ENCODE data around the gene ATP6AP2.
"Not testable (repeated sequence)": the region's sequence is repeated elsewhere in the genome, so short reads cannot be mapped to it uniquely, and the experiment has no call there.

ATP6AP2 gene

GRCh38 chrX:40580537-40581335 is at the start of gene ATP6AP2:
TSS of gene ATP6AP2 (plus strand) at chrX:40580970. CDS start at chrX:40581066, 96 bp downstream.
- peak; percentile 81 to 84 for DNase-seq (ENCODE audit: low read depth in 2 of 2)

- DNase-seq (ENCODE audit: low read depth in 2 of 2) = no peak
Observed at GRCh38 chrX:40531056-40531826, 49.5 kb upstream of the ATP6AP2 start.

- DNase-seq (ENCODE audit: low read depth in 2 of 2) = no peak
Observed at GRCh38 chrX:40537310-40537709, 43.5 kb upstream of the ATP6AP2 start.

GRCh38 chrX:40538406-40538805 is 42.4 kb upstream of the ATP6AP2 start:
- no peak for DNase-seq (ENCODE audit: low read depth in 2 of 2)

GRCh38 chrX:40539214-40540142 is 41.3 kb upstream of the ATP6AP2 start:
- DNase-seq (ENCODE audit: low read depth in 2 of 2) = peak; percentile 47 to 58

- DNase-seq (ENCODE audit: low read depth in 2 of 2) = no peak
Observed at GRCh38 chrX:40542208-40542607, 38.6 kb upstream of the ATP6AP2 start.

GRCh38 chrX:40542972-40543371 is 37.8 kb upstream of the ATP6AP2 start:
- no peak for DNase-seq (ENCODE audit: low read depth in 2 of 2)

- DNase-seq (ENCODE audit: low read depth in 2 of 2) = no peak
Observed at GRCh38 chrX:40543661-40544328, 37.0 kb upstream of the ATP6AP2 start.

GRCh38 chrX:40544343-40545266 is 36.2 kb upstream of the ATP6AP2 start:
- no peak for DNase-seq (ENCODE audit: low read depth in 2 of 2)

GRCh38 chrX:40546870-40547269 is 33.9 kb upstream of the ATP6AP2 start:
- no peak for DNase-seq (ENCODE audit: low read depth in 2 of 2)

GRCh38 chrX:40550066-40550465 is 30.7 kb upstream of the ATP6AP2 start:
- DNase-seq (ENCODE audit: low read depth in 2 of 2) = no peak

- no peak for DNase-seq (ENCODE audit: low read depth in 2 of 2)
Observed at GRCh38 chrX:40552768-40553167, 28.0 kb upstream of the ATP6AP2 start.

GRCh38 chrX:40558590-40558989 is 22.2 kb upstream of the ATP6AP2 start:
- no peak for DNase-seq (ENCODE audit: low read depth in 2 of 2)

- no peak for DNase-seq (ENCODE audit: low read depth in 2 of 2)
Observed at GRCh38 chrX:40563784-40564183, 17.0 kb upstream of the ATP6AP2 start.

GRCh38 chrX:40564447-40564846 is 16.3 kb upstream of the ATP6AP2 start:
- DNase-seq (ENCODE audit: low read depth in 2 of 2) = no peak

GRCh38 chrX:40570346-40571093 is 10.2 kb upstream of the ATP6AP2 start:
- no peak for DNase-seq (ENCODE audit: low read depth in 2 of 2)

GRCh38 chrX:40571164-40571563 is 9.6 kb upstream of the ATP6AP2 start:
- not testable (repeated sequence) for DNase-seq (ENCODE audit: low read depth in 2 of 2)

GRCh38 chrX:40571600-40571999 is 9.2 kb upstream of the ATP6AP2 start:
- DNase-seq (ENCODE audit: low read depth in 2 of 2) = no peak

GRCh38 chrX:40573763-40574162 is 7.0 kb upstream of the ATP6AP2 start:
- no peak for DNase-seq (ENCODE audit: low read depth in 2 of 2)
